HG03378 (cell line): ENCODE results near the gene POLDIP2.
A peak's percentile ranks its signal among the peaks of the same experiment; 100 is the strongest.

Source experiments
- ATAC-seq: cut with Tn5 transposase; IDR thresholded peaks from one replicate; pipeline ENCODE4 v1.9.1; 2021; ENCODE audit warnings: mild to moderate bottlenecking, moderate library complexity; ENCODE audit not compliant: unreplicated experiment

The POLDIP2 gene, protein sequence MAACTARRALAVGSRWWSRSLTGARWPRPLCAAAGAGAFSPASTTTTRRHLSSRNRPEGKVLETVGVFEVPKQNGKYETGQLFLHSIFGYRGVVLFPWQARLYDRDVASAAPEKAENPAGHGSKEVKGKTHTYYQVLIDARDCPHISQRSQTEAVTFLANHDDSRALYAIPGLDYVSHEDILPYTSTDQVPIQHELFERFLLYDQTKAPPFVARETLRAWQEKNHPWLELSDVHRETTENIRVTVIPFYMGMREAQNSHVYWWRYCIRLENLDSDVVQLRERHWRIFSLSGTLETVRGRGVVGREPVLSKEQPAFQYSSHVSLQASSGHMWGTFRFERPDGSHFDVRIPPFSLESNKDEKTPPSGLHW

DNA sequence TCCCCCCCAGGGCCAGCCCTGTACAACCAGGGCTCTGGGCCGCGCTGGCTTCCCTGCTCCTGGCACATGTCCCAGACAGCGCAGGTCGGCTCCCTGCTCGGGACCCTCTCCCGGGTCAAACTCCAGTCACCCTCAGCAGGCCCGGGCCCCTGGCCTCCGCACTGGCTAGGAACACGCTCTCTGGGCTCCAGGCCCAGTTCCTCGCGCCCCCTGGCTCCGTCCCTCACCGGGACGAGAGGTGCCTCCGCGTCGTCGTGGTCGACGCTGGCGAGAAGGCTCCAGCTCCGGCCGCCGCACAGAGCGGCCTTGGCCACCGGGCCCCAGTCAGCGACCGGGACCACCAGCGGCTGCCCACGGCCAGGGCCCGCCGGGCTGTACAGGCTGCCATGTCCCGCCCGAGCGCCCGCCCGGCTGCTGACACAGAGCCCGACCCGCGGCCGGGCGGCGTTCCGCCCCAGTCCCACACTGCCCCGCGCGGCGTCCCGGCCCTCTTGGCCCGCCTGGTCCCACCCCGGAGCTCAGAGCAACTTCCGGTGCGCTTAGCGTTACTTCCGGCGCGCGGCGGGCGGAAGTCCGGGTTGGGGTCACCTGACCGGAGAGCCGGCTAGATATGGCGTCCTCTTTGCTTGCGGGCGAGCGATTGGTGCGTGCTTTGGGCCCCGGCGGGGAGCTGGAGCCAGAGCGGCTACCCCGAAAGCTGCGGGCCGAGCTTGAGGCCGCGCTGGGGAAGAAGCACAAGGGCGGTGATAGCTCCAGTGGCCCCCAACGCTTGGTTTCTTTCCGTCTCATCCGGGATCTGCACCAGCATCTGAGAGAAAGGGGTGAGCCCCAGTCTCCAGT lies at the start of gene POLDIP2:
TSS of gene POLDIP2 (minus strand) at position 467 of the 840 bp plus-strand sequence. CDS start at position 388, 79 bp downstream.
- peak; percentile 82 for ATAC-seq

DNA sequence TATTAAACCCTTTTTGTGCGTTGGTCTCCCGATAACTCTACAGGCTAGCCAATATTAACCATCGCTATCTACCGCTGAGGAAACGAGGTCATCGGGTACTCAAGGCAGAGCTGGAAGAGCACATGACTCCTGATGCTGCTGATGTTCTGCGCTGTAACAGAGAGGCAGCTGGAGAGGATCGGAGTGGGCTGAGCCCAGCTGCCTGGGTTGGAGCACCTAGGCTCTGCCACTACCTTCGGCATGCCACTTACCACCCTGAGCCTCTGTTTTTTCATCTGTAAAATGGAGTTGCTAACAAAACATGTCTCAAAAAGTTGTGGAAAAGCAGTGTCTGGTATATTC lies 49.1 kb upstream of the POLDIP2 start:
- ATAC-seq, result no peak

DNA sequence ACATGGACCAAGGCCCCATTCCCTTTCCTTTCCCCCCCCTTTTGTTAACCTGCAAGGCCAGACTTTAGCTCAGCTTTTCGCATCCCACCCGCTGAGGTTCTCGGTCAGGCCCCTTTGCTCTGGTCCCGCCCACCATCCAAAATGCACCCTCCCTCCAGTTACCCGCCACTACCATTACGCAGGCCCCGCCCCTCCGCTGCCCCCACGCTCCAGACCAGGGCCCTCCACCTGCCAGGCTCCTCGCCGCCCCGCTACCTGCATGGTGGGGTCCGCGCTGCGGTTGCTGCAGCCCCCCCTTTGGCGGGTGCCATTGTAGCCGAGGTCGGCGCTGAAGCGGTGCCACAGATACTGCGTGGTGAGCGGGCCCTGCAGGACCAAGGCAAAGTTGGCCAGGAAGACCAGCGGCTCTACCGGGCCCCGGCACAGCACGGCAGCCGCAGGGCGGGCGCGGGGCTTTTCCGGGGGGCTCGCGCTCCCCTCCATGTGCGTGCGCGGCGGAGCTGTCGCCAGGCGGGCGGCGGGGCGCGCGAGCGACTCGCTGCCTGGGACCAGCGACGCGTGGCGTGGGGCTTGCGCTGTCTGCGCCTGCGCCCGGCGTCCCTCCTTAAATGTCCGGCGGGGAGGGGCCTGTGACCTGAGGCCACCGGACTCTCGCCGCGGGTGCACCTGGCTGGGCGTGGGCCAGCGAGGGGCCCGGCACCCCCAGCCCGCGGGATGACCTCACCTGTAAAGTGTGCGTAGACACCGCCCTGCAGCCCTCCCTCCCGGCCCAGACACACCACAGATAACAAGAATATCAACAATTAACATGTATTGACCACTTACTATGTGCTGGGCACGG lies 48.5 kb upstream of the POLDIP2 start, which contains the start of gene SLC46A1:
TSS of gene SLC46A1 (minus strand) at position 581 of the 841 bp plus-strand sequence. CDS start at position 483, 98 bp downstream.
- ATAC-seq, result no peak

DNA sequence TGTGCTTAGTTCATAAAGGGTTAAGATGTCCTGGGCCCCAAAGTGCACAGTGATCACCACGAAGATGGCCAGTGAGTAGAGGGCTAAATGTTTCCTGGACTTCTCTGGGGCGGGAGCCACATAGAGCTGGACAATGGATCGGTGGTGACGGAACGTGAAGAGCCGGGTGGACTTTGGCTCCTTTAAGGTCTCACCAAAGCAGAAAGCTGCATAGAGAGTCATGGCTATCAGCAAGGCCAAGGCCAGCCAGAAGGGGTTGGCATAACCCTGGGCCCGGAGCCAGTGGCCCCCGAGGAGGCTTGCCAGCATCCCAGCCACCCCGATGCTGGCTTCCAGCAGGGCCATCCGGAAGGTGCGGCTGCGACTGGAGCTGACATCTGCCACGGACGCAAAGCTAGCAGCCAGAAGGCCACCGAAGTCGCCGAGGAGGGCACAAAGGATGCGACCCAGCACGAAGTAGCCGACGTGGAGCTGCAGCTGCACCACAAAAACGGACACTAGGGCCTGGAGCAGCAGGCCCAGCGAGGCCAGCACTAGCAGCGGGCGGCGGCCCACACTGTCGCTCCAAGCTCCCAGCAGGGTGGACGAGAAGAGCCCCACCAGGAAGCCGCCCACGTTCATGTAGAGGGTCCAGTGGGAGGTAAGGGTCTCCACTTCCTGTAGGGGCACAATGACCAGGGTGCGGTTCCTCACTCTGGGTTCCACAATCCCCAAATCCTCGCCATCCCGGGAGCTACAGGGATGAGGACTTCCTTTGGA lies 47.7 kb upstream of the POLDIP2 start:
- ATAC-seq, result no peak

DNA sequence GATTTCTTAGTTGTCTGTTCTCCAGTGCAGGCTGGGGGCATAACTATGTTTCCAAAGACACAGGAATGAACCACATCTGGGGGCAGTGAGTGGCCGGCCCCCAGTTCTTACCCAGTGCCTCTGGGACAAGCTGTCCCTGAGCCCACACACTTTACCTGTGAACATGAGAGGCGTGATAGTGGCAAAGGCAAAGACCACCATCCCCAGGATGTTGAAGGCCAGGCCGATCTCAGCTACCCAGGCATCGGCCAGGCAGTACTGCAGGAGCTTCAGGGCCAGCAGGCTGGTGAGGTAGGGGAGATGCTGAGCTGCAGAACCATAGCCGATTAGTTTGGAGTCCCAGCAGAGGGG lies 47.1 kb upstream of the POLDIP2 start:
- no peak for ATAC-seq

DNA sequence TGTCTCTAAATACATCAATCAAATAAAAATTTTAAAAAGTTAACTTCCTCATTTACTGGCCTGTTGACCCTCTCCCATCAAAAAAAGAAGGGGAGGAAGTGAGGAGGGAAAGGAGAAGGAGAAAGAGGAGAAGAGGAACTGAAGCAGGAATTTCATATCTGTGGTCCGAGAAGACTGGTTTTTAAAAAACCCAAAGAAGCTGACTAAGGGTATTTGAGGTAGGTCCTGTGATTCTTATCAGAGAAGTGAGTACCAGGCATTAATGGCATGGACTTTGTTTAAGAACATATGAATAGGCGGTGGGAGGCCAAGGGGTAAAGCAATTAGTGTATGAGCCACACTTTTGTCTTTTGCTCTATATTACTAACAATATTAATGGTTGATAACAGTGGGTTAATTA lies 46.7 kb upstream of the POLDIP2 start:
- no peak for ATAC-seq

DNA sequence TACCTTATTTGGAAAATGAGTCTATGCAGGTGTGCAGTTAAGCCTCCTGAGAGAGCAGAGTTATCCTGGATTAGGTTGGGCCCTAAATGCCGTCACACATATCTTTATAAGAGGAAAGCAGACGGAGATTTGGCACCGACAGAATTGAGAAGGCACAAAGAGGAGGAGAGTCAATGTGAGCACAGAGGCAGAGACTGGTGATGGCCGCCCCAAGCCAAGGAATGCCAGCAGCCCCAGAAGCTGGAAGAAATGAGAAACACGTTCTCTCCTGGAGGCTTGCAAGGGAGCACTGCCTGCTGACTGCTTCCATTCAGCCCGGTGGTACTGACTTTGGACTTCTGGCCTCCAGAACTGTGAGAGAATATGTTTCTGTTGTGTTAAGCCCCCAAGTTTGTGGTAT lies 45.5 kb upstream of the POLDIP2 start:
- ATAC-seq, result no peak

DNA sequence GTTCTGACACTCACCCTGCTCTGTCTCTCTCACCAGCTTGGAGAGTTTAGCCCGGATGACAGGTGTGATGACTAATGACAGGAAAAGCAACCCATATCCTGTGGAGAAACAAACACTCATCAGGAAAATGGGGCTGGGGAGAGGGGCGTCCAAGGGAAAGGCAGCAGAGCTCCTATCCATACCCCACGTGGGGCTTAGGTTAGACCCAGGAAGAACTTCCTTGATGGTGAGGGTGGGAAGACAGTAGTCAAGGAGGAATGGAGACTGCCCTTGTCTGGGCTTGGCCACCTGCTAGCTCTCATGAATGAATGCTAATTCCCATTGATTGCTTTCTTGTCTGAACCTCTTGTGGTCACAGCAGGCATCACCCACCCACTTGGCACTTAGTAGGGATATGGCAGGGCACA lies 44.9 kb upstream of the POLDIP2 start:
- no peak for ATAC-seq

DNA sequence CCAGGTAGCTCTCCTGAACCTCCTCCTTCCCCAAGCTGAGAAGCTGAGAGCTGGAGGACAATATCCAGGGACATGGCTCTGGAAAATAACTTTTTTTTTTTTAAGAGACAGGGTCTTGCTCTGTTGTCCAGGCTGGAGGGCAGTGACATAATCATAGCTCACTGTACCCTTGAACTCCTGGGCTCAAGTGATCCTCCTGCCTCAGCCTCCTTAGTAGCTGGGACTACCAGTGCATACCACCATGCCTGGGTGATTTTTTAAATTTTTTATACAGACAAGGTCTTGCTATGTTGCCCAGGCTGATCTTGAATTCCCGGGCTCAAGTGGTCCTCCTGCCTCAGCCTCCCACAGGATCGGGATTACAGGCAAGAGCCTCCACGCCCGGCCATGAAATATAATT lies 42.5 kb upstream of the POLDIP2 start:
- ATAC-seq, result no peak

DNA sequence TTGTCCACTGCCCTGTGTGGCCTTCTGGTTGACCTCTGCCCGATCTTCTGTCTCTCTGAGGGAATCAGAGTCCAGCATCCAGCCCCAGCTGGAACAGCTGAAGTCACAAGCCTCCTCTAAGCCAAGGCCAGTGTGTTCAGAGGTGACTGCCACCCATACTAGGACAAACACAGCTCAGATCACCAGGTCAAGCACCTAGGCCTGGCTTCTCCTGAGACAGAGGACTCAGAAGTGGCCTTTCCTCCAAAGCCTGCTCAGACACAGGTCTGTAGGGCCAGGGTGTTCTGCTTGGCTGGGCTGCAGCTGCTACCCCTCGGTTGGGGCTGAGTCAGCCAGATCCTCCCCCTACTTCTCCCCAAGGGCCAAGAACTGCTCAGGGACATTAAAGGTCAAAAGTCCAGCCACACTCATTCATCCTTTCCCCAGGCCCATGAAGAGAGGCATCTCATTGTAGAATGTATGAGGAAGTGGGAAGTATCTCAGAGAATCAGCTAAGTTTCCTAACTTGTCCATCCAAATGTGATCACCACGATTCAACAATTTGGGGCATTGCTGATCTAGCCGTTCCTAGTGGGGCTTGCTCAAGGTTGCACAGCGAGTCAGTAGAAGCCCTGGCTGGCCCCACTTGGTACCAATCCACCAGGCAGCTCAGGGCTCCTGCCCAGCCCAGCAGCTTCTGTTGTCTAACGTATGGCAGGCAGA lies 41.1 kb upstream of the POLDIP2 start:
- ATAC-seq, result no peak

DNA sequence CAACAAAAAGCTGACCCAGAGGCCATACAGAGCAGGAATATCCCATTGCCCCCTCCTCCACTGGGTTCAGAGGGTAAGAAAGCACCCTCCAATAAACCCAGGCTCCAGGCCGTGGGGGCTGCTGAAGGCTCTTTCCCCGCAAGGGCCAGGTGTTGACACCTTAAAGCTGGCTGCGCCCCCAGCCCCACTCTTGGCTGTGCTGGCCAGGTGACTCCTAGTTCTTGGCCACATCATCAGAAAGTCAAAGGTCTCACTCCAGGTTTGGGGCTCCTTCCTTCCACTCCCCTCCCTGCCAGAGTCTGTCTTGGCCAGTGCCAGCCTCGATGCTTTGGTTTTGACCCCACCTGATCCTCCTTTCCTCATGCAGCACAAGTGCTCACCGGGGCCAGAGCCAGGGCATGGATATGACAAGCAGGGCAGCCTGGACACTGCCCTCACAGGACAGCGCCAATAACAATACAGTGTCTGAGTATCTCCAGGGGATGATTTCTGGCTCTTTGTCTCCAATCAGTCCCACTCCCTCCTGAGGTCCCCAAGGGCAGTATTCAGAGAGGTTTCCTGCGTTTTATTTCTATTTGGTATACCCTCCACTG lies 40.5 kb upstream of the POLDIP2 start:
- ATAC-seq, result no peak

DNA sequence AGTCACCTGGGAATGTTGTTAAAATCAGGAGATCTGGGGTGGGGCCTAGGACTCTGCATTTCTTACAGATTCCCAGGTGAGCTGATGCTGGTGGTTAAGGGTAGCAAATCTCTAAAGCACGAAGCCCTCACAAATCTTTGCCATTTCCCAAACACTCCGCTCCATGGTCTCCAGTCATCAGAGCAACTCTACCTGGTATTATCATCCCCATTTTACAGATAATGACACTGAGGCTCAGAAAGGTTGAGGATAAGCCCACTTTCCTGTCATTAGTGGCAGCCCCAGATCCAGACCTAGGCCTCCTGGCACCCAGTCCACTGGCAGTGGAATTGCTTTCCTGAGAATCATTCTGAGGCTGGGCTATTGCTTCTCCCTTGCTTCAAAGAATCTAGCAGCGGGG lies 39.9 kb upstream of the POLDIP2 start:
- ATAC-seq, result no peak

DNA sequence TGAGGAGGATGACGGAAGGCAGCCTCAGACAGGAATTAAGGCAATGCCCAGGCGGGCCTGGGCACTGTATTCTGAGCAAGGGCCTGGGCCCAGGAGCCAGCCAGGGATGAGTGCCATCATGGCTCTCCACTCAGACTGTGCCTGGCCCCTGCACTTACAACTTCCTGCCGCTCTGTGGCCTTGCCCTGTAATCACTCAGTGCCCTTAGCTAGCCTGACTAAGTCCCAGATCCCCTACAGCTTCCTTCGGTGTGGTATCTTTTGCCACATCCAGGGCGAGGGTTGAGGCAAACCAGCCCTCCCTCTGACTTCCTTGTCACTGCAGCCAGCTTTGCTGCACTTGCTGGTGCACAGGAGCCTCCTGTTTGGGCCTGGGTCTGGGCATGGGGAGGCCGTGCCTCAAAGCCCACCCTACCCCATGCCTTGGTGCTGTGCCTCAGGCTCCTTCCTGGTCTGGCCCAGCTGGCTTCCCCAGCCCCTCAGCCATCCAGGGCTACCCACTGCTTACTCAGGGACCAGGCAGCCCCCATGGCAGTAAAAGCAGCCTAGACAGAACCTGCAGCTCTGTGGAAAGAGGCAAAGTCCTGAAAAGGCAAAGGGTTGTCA lies 39.4 kb upstream of the POLDIP2 start:
- no peak for ATAC-seq

DNA sequence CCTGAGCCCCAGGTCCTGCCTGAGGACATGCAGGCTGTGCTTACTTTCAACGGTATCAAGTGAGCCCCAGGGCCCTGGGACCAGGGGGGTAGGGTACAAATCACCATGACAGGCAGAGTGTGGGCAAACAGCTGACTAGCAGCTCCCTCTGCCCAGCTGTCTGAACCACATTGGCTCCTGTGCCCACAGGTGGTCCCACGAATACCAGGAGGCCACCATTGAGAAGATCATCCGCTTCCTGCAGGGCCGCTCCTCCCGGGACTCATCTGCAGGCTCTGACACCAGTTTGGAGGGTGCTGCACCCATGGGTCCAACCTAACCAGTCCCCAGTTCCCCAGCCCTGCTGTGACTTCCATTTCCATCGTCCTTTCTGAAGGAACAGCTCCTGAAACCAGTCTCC lies 38.6 kb upstream of the POLDIP2 start:
- ATAC-seq, result no peak

DNA sequence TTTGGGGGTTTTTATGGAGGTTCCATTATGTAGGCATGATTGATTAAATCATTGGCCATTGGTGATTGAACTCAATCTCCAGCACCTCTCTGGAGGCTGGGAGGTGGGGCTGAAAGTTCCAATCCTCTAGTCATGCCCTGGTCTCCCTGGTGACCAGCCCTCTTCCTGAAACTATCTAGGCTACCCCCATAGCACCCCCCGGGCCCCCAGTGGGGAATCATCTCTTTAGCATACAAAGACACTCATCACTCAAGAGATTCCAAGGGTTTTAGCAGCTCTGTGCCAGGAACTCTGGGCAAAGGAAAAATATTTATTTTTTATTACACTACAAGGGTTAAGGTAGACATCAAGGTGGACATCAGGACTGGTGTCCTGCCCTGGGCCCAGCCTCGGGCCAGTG lies 38.1 kb upstream of the POLDIP2 start:
- no peak for ATAC-seq

DNA sequence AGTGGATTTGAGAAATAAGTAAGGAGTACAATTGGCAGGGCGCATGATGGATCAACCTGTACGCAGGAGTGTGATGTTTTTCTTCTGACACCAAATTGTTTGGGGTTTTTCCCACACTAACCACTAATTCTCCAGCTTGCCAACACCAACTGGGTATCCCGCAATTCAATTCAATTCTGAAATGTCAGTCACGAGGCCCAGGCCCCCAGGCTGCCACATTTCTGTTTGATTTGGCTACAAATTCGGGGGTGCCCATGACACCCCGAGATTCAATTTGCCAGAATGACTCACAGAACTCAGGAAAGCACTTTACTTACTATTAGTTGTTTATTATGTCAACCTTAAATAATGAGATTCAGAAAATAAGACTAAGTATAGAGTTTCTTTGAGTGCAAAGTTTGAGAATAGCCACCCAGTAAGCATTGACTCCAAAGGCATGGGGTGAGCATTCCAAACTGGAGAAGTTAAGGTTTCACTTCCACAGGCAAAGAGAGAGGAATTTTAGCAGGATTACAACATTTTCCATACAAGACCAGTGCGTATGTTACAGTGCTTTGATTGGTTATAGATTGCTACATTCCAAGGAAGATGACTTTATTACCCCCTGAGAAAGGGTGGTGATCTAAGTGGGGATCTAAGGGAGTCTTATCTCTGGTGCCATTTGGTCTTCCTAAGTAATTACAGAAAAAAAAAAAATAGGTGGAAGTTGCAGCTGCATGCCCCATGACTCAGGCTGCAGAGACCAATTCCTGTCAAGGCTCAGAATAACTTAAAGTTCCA lies 37.2 kb upstream of the POLDIP2 start:
- no peak for ATAC-seq

DNA sequence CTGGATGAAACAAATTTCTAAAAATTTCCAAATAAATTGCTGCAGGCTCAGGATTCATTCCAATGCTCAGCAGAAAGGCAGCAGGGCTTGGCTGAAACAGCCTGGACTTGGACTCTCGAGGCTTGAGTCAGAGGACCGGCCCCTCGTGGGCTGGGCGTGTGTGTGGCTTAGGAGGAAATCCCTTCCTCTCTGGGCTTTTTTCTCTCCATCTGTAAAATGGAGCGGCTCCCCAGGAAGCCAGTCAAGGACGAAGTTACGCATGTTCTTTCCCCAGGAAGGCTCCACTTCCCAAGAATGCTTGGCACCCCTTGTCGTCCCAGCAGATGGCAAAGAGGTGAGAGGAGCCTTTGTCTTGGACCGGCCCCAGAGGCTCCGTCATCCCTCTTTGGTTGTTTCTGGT lies 35.2 kb upstream of the POLDIP2 start:
- no peak for ATAC-seq

DNA sequence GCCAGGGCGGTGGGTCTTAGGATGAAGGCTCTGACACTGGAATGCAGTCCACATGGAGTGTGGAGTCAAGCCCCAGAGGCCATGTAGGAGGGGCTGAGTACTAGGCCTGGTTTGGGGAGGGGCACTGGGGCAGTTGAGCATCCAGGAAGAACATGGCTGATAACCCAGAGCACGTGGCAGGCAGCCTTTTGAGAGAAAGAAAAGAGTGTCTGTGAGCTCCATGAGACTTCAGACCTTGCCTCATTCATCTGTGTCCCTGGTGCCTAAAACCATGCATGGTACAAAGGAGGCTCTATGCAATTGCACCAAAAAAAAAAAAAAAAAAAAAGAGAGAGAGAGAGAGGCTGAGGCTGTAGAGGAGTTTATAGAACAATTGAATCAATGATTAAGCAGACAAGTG lies 34.1 kb upstream of the POLDIP2 start:
- ATAC-seq, result no peak
